Amygdala (tissue), 56 donors: ENCODE results near the gene ABCC12.
A peak's percentile ranks its signal among the peaks of the same experiment; 100 is the strongest.

Experiments used
- DNase-seq, 56 donors: peaks; one replicate each; lab custom pipeline; 2025; lab: John Stamatoyannopoulos, UW

Gene ABCC12

DNA sequence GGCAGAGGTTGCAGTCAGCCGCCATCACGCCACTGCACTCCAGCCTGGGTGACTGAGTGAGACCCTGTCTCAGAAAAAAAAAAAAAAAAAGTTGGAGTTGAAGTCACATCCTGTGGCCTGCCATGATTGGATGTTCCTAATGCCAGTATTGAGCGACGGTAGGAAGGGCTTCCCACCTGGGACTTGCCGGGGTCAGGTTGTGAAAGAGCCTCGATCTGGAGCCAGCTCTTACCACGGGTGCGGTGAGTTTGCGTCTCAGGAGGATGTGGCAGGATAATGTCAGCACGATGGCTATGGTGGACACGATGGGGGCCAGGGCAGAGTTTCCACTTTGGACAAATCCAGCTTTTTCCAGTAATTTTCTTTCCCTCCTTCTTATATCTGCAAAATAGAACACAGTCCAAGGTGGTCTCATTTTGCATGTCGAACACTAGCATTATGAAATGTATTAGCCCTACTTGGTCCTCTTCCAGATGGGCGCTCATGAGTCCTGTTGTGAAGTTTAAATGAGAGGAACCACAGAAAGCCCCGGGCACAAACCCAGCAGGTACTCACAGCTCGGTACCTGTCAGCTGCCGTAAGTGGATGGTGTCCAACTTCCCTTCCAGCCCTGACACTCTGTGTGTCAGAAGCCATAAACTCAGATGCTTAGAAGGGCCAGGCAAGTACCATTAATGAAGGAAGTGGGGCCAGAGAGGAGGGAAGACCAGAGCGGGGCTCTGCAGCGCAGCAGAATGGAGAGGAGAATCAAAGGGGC lies 22.2 kb downstream of the ABCC12 start:
- DNase-seq, result no peak

DNA sequence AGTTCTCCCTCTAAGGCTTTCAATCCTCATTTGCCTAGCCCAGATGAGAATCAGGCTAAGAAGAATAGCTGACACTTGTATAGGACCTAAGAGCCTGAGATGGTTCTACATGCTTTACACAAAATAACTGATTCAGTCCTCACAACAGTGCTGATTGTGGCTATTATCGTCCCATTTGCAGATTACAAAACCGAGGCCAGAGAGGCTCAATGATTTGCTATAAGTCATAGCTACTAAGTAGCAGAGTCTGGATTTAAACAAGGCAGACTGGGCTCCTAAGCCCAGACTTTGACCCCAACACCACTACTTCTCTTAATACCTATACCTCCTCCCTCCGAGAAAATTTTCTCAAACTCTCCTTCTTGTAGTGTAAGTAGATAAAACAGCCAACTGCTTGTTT lies 23.1 kb downstream of the ABCC12 start:
- no peak for DNase-seq

DNA sequence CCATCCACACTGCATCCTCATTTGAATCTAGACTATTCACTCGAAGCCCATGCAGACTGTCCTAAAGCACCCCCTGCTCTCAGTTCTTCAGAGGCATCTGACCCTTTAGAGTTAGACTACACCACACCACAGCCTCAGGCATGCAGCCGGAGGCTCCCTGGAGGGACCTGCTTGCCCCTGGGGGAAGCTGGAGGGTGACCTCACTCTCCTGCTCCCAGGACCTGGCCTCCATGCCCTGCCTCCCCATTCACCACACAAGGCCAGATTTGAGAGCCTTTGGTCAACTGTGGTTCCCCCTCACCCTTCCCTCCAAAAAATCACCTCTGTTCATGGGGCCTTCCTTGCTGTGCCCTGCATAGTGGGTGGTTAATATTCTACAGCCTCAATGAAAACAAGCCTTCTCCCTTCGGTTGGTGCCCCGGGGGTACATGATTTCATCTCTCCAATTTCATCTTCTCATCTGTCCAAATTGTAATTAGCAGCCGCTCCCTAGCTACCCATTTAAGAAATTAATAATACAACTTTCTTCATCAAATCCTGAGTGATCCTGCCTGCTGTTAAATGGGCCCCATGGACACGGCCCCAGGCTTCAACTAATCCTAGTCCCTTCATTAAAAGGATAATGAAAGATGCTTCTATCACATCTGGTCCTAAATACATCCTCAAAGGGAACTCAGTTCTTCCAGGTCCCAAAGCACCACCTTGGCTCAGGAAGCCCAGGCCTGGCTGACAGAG lies 24.4 kb downstream of the ABCC12 start:
- no peak for DNase-seq

DNA sequence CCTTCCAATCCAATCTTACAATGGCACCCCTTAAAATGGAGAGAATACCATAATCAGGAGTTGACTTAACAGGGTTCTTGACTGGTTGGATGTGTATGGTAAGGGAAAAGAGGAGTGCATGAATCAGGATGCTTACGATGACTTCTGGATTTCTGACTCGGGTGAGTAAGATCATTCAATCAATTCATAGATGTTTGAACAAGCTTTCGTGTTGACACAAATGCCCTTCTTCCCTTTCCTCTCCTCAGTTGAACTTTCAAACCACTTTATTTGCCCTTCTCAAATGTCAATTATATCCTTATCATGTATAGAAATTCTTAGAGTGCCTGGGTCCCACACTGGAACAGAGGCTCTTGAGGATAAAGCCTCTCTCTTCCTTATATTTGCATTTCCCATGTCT lies 25.9 kb downstream of the ABCC12 start:
- DNase-seq, result no peak

DNA sequence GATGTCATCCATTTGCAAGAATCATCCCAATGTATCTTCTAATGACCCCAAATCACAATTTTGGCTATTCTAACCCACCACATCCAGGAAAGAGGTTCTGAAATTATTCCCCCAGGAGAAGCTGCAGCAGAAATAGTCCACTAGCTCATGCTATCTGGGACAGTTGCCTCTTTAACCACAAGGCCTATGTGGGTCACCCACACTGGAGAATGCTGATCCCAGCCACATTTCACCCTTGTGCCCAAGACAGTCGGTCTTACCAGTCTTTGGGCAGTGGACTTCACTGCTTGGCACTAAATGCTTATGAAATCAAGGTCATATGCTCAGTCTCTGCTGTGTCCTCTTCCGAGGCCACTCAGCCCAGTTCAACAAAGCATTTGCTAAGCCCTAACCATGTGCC lies 27.0 kb downstream of the ABCC12 start:
- DNase-seq, result no peak

DNA sequence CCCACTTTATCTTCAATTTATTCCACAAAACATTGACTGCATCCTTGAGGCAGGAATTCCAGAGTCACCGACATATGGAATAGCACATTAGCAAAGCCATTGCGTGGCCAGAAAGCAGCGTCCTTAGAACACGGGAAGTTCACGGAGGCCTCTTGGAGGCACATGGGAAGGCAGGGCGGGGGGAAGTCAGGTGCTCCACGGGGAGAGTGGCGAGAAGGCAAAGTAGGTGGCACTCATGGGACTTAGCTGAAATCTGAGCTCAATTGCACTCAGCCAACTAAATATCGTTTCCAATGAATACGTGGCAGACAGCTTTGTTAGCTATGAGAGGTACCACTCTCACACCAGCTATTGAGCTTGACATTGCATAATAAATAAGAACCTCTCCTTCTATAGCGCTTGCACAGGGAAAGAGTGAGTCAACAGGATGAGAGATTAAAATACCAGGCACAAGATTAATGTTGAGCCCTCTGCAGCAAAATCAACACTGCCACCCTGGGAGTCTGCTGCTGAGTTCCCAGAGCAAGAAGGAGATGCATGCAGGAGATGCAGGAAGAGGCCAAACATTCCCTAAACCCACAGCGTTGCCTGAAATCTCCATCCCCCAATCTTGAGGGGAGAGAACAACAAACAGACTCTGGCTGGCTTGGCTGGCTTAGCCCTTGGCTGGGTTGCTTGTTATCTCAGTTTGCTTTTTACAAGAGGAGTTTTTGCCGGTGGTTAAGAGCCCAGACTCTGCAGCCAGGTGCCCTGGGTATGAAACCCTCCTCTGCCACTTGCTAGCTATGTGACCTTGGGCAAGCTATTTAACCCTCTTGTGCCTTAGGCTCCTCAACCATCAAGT lies 28.8 kb downstream of the ABCC12 start:
- DNase-seq, result peak in 1 of 56 donors; percentile 13

DNA sequence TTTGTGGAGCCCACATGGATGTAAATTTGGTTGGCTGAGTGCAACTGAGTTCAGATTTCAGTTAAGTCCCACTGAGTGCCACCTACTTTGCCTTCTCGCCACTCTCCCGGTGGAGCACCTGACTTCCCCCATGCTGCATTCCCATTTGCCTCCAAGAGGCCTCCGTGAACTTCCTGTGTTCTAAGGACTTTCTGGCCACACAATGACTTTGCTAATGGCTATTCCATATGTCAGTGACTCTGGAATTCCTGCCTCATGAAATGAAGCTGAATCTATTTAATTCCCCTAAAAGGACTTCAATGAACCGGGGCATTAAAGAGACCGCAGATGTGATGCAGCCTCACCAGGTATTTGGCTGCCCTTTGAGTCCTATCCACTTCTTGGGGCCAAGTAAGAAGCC lies 29.9 kb downstream of the ABCC12 start:
- DNase-seq, result no peak

DNA sequence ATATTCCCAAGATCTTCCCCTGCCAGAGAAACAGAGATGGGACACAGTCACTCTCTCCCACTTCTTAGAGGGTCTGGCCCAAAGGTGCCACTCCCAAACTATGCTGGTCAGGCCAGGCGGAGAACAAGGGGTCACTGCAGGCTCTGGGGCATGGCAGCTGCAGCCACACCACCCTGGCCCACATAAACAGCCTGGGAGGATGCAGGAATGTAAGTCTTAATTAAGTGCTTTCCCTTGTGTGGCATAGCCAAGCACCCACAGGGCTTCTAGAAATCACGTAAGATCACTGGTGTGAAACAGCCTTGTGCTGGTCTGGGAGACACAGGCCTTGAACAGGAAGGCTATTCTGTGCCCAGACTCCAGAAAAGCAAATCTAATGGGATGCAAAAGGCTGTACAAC lies 31.5 kb downstream of the ABCC12 start:
- no peak for DNase-seq

DNA sequence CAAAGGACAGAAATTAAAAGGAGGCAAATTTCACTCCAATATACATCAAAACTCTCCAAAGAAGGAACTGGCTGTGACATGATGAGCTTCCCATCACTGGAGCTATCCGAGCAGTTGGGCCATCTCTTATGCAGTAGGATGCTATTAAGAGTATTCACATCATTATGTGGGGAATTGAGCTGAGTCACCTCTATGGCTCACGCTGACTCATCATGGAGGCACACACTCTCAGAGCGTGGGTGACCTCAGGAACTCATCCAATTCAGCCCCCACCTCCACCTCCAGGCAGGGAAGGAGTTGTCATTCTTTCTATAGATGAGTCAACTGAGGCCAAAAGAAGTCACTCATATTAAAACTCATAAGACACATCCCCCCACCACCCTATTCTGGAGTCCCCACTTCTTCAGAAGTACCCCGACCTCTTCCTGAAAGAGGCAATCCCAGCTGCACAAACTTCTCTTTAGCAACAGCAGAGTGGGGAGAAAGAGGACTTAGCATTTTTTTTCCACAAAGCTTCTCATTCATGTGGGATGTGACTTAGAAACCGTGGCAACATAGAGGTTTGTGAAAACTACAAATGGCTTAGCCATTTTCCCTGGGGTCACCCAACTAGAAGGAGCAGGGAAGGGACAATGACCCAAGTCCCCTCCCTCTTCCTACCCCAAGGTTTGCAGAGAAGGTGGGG lies 32.5 kb downstream of the ABCC12 start:
- DNase-seq, result peak in 26 of 56 donors; percentile 5 to 62 (median 29)

DNA sequence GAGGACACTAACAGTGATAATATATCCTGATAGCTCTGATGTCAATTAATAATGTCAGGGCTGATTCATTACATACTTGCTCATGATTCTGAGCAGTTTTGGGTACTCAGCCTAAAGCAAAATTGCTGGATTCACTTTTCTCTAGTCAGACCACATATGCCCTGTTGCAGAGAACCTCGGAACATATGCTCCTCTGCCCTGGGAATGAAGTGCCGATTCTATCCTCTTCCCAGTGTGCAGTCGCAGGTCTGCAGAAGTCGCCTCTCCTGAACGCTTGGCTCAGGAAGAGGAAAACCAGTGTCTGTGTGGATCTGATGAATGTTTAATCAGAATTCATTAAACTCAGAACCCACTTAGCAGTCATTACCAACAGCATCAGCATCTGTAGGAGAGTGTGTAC lies 34.5 kb downstream of the ABCC12 start:
- no peak for DNase-seq

DNA sequence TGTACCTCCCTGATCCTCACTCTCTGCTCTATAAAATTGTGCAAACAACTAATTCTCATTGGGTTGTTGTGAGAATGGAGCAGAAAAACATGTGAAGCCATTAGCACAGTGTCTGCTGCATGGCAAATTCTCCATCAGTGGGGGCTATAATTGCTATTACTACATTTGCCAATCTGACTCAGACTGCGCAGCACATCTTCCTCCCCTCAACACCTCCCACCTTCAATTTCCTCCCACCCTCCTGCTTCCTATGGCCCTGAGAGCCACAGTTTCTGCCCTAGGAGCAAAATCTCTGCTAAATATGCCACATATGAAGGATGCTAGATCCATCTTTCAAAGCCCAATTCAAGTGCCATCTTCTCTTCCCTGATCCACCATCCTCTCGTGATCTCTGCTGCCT lies 37.0 kb downstream of the ABCC12 start:
- peak in 1 of 56 donors; percentile 12 for DNase-seq

DNA sequence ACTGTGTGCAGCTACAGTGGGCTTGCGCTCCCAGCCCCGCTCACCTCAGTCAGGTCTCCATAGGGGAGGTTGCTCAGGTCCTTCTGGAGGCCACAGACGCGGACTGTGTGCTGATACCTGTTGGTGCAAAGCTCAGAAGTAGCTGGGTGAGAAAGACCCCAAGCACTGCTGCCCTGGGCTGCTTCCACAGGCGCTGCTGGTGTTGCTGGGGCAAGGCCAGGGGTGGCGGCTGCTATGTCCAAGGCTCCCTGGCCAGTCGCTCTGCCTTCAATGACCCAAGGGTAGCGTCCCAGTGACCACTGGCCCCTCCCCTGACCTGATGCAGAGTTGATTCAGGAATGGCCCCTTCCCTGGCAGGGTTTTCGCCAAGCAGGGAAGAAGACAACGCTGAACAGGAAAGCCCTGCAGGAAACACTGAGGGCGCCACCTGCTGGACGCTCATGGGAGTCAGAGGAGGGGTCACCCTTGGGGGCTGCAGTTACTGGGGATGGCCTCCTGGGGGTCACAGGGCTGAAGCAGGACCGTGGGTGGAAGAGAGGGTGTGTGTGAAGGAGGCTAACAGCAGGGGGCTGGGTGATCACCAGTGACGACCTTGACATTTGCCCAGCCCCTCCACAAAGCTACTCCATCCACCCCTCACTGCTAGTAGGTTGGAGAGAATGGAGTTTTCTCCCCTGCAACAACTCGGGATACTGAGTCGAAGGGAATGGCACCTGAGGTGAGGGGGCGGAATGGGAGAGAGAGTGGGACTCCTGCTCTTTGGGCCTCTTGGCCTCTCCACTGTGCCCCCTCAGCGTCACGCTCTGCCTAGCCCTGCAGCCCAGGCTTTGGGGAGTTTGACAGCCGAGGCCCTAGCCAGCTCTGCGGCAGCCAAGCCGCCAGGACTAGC lies 38.3 kb downstream of the ABCC12 start:
- DNase-seq, result peak in 15 of 56 donors; percentile 3 to 52 (median 17)

DNA sequence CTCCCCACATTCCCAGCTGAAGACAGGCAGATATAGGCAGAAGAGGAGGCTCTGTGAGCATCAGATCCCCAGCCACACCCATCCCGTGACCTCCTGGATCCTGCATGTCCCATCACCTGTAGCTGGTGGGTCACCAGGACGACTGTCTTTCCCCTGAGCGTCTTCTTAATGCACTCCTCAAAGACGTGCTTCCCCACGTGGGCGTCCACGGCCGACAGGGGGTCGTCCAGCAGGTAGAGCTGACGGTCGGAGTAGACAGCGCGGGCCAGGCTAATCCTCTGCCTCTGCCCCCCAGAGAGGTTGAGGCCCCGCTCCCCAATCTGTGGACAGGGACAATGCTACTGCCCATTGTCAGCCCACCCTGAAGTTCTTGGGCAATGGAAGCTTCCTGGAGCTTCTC lies 40.5 kb downstream of the ABCC12 start:
- DNase-seq, result no peak

DNA sequence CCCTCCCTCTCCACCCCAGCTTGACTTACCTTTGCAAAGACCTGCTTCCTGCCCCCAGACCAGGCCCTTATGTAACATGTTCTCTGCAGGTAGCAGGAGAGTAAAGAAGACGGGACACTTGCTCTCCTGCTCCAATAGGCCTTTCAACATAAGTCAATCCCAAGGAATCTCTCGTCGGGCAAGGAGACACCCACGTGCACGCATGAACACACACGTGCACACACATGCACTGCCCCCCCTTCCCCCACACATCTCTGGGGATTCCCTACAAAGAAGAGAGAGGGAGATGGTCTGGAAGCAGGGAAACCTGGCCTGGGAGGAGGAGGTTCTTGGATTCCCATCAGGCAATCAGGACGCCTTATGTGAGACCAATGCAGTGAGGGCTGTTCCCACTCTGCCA lies 41.4 kb downstream of the ABCC12 start:
- no peak for DNase-seq

DNA sequence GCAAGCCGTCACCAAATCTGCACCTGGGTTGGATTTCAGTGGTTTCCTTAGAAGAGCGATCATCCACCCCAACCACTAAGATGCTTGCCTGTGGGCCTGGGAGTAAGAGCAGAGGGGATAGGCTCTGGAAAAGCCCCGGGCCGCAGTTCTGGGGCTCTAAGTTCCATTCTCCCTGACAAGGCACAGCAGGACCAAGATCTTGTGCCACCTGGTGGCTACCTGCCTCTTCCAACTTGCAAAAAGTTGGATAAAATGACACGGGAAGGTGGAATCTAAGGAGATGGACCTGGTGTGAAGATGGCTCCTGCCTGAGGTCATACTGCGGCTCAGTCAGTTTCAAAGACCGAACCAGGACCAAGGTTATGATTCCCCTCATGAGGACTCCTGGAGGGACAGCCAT lies 42.3 kb downstream of the ABCC12 start:
- DNase-seq, result no peak

DNA sequence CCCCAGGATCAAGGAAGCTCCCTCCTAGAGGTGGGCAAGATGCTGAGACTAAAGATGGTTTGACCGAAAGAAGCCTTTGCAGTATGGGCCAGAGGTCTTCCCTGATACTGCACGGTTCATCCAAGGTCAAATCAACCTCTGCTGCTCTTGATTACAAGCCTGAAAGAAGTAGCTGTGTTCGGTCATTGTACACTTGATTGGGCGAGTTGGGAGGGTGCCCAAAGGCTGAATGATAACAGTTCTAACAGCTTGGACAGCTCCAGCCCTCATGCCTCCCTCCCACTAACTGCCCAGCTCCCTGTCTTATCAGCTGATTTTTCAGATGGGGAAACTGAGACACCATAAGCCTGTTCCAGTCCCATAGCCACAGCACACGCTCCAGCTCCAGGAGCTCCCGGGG lies 42.8 kb downstream of the ABCC12 start:
- DNase-seq, result no peak

DNA sequence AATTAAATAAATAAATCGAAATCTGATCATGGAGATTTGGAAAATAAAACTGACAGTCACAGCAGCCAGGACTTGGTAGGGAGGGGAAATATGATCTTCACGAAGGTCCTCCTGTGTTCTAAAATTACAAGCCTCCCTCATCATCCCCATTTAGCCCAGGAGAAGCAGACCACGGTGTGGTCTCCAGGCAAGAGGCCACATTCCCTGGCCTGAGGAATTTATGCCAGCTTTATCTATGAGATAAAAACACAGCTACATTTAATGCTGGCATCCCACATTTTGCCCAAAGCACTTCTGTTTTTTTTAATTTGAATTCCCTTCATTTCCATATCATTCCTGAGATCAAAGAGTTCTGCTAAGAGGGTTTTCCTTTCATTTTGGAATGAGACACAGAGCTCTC lies 43.2 kb downstream of the ABCC12 start:
- DNase-seq, result no peak

DNA sequence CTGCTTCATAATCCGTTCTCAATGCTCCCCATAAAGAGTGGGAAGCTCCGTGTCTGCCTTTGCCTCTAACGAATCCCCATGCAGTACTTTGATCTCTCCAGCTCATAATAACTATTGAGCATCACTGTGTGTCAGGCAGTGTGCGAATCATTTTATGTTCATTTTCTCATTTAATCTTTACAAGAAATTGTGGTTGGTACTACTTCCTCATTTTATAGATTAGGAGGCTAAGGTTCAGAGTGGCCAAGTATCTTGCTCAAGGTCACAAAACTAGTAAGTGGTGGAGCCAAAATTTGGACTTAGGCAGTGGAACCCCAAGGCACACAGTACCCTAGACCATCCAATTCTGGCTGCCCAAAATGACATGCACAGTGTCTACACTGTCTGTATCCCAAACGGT lies 44.8 kb downstream of the ABCC12 start:
- DNase-seq, result no peak

DNA sequence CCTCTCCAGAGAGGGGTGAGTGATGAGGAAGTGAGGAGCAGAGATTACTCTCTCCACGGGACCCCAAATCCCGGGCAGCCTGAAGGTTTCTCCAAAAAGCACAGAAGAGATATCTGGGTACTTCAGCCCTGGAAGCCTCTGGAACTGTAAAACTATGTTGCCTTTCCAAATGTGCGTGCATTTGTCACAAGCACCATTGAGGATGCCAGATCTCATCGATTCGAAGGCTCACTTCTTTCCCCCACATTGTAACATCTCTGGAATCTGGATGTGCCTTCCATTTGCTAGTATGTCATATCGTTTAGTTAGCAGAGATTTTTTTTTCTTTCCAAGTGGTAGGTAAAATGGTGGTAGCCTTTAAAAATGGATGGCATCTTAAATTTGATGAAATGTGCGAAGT lies 45.8 kb downstream of the ABCC12 start:
- no peak for DNase-seq

DNA sequence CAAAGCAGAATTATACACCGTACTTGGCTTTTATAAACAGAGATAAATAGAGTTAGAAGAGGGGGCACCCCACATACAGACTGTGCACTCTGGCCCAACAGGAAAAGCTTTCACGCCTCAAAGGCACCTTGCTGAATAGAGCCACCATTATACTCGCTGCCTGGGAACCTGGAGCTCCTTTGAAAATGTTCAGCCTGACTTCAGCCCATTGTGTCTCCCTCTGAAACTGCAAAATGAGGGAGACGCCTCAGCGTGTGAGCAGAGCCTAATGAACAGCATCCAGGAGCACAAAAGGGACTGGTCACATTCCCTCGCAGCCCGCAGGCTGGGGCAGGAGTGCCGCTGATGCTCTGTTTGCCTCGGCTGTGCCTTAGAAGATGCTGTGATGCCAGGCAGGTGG lies 46.3 kb downstream of the ABCC12 start:
- no peak for DNase-seq
